GM21786 (cell line): ENCODE data around the gene RTN4.
"Not testable (repeated sequence)": the region's sequence is repeated elsewhere in the genome, so short reads cannot be mapped to it uniquely, and the experiment has no call there.

Experiments
- ATAC-seq: cut with Tn5 transposase; IDR thresholded peaks from one replicate; pipeline ENCODE4 v1.9.1; 2021; ENCODE audit not compliant: unreplicated experiment

Gene RTN4

GRCh38 chr2:55050100-55050994 is at the start of gene RTN4:
Gene RTN4, minus strand, starts transcription at chr2:55050451. Its CDS starts 151 bp downstream, at chr2:55050300.
- peak; percentile 80 for ATAC-seq

- no peak for ATAC-seq
Observed at GRCh38 chr2:55099493-55099877, 49.2 kb upstream of the RTN4 start.

GRCh38 chr2:55097461-55098410 is 47.5 kb upstream of the RTN4 start:
- no peak for ATAC-seq

- no peak for ATAC-seq
Observed at GRCh38 chr2:55097082-55097460, 46.8 kb upstream of the RTN4 start.

- no peak for ATAC-seq
Observed at GRCh38 chr2:55096586-55096985, 46.3 kb upstream of the RTN4 start.

GRCh38 chr2:55093381-55093780 is 43.1 kb upstream of the RTN4 start:
- no peak for ATAC-seq

GRCh38 chr2:55092439-55092838 is 42.2 kb upstream of the RTN4 start:
- no peak for ATAC-seq

- ATAC-seq: not testable (repeated sequence)
Observed at GRCh38 chr2:55091681-55092080, 41.4 kb upstream of the RTN4 start.

GRCh38 chr2:55090702-55091101 is 40.5 kb upstream of the RTN4 start:
- ATAC-seq: no peak

- no peak for ATAC-seq
Observed at GRCh38 chr2:55089726-55090125, 39.5 kb upstream of the RTN4 start.

GRCh38 chr2:55088400-55088799 is 38.1 kb upstream of the RTN4 start:
- no peak for ATAC-seq

GRCh38 chr2:55087936-55088335 is 37.7 kb upstream of the RTN4 start:
- no peak for ATAC-seq

GRCh38 chr2:55087501-55087900 is 37.2 kb upstream of the RTN4 start:
- no peak for ATAC-seq

GRCh38 chr2:55085113-55086040 is 35.1 kb upstream of the RTN4 start:
- ATAC-seq: no peak

- ATAC-seq: no peak
Observed at GRCh38 chr2:55084641-55085040, 34.4 kb upstream of the RTN4 start.

- ATAC-seq: no peak
Observed at GRCh38 chr2:55080204-55080738, 30.0 kb upstream of the RTN4 start.

GRCh38 chr2:55078956-55079355 is 28.7 kb upstream of the RTN4 start:
- no peak for ATAC-seq

GRCh38 chr2:55076721-55077120 is 26.5 kb upstream of the RTN4 start:
- no peak for ATAC-seq

- ATAC-seq: not testable (repeated sequence)
Observed at GRCh38 chr2:55076019-55076418, 25.8 kb upstream of the RTN4 start.
